Ectodermal cell (in vitro differentiated cells): Measurements from ENCODE around the gene SLC25A47.
"Not testable (repeated sequence)": the region's sequence is repeated elsewhere in the genome, so short reads cannot be mapped to it uniquely, and the experiment has no call there.

Experiments used
- H3K27ac ChIP-seq: 2 replicates; pipeline ENCODE4 v1.7.0; 2013; ENCODE audit warnings: mild to moderate bottlenecking, low read depth, low read length; ENCODE audit not compliant: insufficient read depth, poor library complexity, severe bottlenecking
- H3K27me3 ChIP-seq: 2 replicates; pipeline ENCODE4 v1.7.0; 2013; ENCODE audit warnings: mild to moderate bottlenecking, low read length; ENCODE audit not compliant: insufficient read depth, control insufficient read depth, poor library complexity, severe bottlenecking
- H3K36me3 ChIP-seq: one replicate; pipeline ENCODE4 v1.7.0; 2013; ENCODE audit warnings: low read length; ENCODE audit not compliant: control insufficient read depth, insufficient read depth
- H3K4me1 ChIP-seq: one replicate; pipeline ENCODE4 v1.7.0; 2013; ENCODE audit warnings: low read length; ENCODE audit not compliant: control insufficient read depth, insufficient read depth
- H3K4me3 ChIP-seq: 2 replicates; pipeline ENCODE4 v1.7.0; 2013; ENCODE audit warnings: low read depth, low read length, control low read depth; ENCODE audit not compliant: insufficient read depth
- H3K9me3 ChIP-seq: 2 replicates; pipeline ENCODE4 v1.7.0; 2013; ENCODE audit warnings: mild to moderate bottlenecking, low read length, moderate library complexity; ENCODE audit not compliant: control insufficient read depth
- WGBS, 2 experiments: methylation state at CpG; one replicate each; pipeline ENCODE4 v1.1.7; 2013; ENCODE audit warnings: missing lambda C conversion rate in 2 of 2; 5-methylcytosine and 5-hydroxymethylcytosine counted together

The SLC25A47 gene

GRCh38 chr14:100333827-100334226 lies 10.7 kb downstream of the SLC25A47 start:
- 93 to 96% methylated on average over 7 of the region's 7 CpGs for WGBS, 2 experiments
- Histone ChIP-seq H3K4me3 (no peak overlapping the region), H3K9me3 (no peaks in the 10 kb centered on the region), H3K27me3 (no peaks in the 10 kb centered on the region), H3K36me3 (peaks cover 6% of the 10 kb centered on the region), H3K27ac (no peak overlapping the region), H3K4me1 (peaks cover 4% of the 10 kb centered on the region)

DNA sequence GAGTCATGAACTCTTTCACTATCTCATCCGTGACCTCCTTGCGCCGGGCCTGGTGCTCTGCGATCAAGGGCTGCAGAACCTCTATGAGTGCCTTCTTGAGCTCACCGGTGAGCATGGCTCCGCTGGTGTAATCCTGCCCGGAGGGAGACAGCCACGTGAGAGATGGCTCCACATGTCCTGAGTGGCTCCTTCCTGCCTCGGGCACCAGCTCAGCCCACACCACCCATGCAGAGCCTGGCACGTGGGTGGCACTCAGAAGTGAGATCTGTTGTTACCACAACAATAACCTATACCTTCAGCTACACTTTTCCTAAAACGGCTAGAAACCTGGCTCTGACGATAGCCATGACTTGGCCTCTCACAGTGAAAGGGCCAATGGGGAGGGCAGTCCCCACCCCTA lies 11.8 kb downstream of the SLC25A47 start:
- no peak overlapping the region for H3K27ac ChIP-seq
- H3K4me3 ChIP-seq: no peak overlapping the region
- H3K9me3 ChIP-seq: no peaks in the 10 kb centered on the region
- peaks cover 4% of the 10 kb centered on the region for H3K4me1 ChIP-seq
- H3K27me3 ChIP-seq: no peaks in the 10 kb centered on the region
- 94 to 95% methylated on average over 12 of the region's 12 CpGs for WGBS, 2 experiments
- H3K36me3 ChIP-seq: peaks cover 6% of the 10 kb centered on the region

GRCh38 chr14:100336618-100337530 lies 13.7 kb downstream of the SLC25A47 start:
- 90 to 97% methylated on average over 17 to 18 of the region's 18 CpGs for WGBS, 2 experiments
- H3K4me1 ChIP-seq: no peaks in the 10 kb centered on the region
- no peak overlapping the region for H3K4me3 ChIP-seq
- H3K36me3 ChIP-seq: peaks cover 6% of the 10 kb centered on the region
- H3K27me3 ChIP-seq: no peaks in the 10 kb centered on the region
- no peak overlapping the region for H3K27ac ChIP-seq
- H3K9me3 ChIP-seq: no peaks in the 10 kb centered on the region

DNA sequence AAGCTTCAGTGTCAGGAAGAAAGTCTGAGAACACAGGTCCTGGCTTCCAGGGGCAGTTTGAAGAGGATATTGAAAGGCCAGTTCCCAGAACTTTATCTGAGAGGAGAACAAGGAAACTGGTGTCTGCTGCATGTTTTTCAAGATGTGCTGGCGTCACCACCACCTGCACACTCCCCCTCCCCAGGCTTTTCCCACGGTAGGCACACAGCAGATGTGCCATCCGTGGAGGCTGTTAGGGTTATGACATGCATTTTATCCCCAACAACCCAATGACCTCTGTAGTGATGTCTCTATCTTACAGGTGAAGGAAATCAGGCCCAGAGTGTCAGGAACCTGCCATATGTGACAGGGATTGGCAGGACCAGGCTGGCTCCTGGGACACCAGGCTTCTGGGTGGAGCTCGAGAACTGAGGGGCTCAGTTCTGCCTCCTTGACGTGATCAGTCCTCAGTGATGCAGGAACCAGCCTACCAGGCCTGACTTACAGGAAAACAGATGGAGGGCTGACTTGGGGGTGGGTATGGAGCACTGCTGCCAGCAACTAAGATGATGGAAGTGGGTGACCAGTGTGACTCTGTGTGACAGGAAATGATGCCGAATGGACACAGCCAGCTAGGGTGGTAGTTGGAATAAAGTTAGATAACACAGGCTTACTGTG lies 16.8 kb downstream of the SLC25A47 start:
- H3K4me1 ChIP-seq: no peaks in the 10 kb centered on the region
- H3K4me3 ChIP-seq: no peak overlapping the region
- no peak overlapping the region for H3K27ac ChIP-seq
- H3K27me3 ChIP-seq: no peaks in the 10 kb centered on the region
- H3K9me3 ChIP-seq: no peaks in the 10 kb centered on the region
- WGBS, 2 experiments: 93 to 96% methylated on average over 6 of the region's 6 CpGs
- H3K36me3 ChIP-seq: peaks cover 8% of the 10 kb centered on the region

GRCh38 chr14:100340423-100340813 lies 17.3 kb downstream of the SLC25A47 start:
- Histone ChIP-seq H3K4me1 (no peaks in the 10 kb centered on the region), H3K27ac (no peak overlapping the region), H3K27me3 (no peaks in the 10 kb centered on the region), H3K4me3 (no peak overlapping the region), H3K36me3 (peaks cover 8% of the 10 kb centered on the region), H3K9me3 (no peaks in the 10 kb centered on the region)
- WGBS, 2 experiments: 77 to 79% methylated on average over 6 of the region's 6 CpGs

DNA sequence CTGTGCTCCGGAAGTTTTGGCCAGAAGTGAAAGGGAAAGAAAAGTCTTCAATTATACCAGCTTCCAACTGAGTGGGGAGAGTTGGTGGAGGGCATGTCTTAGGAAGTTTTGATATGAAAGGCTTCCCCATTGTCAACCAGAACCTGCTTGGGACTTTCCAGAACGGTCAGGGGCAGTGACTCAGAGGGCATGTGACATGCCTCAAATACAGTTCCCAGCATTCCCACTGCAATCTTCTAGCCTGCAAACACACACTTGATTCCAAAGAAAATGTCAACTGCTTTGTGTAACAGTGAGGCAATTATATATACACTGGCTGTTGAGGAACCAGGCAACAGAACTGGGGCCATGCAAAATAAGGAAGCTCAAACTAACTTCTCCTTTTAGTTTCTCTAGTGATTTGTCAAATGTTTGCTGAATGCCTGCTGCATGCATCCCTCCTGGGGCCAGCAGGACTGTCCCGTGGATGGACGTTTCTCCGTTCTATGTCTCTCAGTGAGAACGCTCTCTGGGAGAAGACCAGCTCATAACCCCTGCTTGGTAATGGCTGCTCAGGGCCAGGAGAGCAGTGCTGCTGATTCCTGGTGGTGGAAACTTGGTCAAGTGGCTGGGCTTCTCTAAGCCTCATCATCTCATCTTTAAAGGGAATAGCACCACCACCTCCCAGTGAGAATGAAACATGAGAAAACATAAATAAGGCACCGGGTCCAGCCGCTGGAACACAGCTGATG lies 18.3 kb downstream of the SLC25A47 start:
- Histone ChIP-seq H3K4me3 (no peak overlapping the region), H3K27me3 (no peaks in the 10 kb centered on the region), H3K9me3 (no peaks in the 10 kb centered on the region), H3K4me1 (no peaks in the 10 kb centered on the region), H3K36me3 (peaks cover 8% of the 10 kb centered on the region), H3K27ac (no peak overlapping the region)
- 89 to 93% methylated on average over 8 of the region's 8 CpGs for WGBS, 2 experiments

GRCh38 chr14:100342195-100342594 lies 19.1 kb downstream of the SLC25A47 start:
- peaks cover 7% of the 10 kb centered on the region for H3K36me3 ChIP-seq
- no peak overlapping the region for H3K27ac ChIP-seq
- no peaks in the 10 kb centered on the region for H3K9me3 ChIP-seq
- H3K4me1 ChIP-seq: no peaks in the 10 kb centered on the region
- 94 to 96% methylated on average over 11 of the region's 11 CpGs for WGBS, 2 experiments
- H3K27me3 ChIP-seq: no peaks in the 10 kb centered on the region
- H3K4me3 ChIP-seq: no peak overlapping the region

GRCh38 chr14:100342826-100343225 lies 19.7 kb downstream of the SLC25A47 start:
- not testable (repeated sequence) for H3K4me1 ChIP-seq, H3K36me3 ChIP-seq, H3K27me3 ChIP-seq, H3K4me3 ChIP-seq, H3K27ac ChIP-seq, H3K9me3 ChIP-seq
- 96% methylated on average over 12 of the region's 12 CpGs for WGBS, 2 experiments

- 89 to 91% methylated on average over 18 to 31 of the region's 35 CpGs for WGBS, 2 experiments
- H3K27ac ChIP-seq, H3K36me3 ChIP-seq, H3K4me1 ChIP-seq, H3K4me3 ChIP-seq, H3K27me3 ChIP-seq, H3K9me3 ChIP-seq: not testable (repeated sequence)
These were observed 21.5 kb downstream of the SLC25A47 start for GRCh38 chr14:100344657-100345056.

- Histone ChIP-seq H3K4me1 (no peaks in the 10 kb centered on the region), H3K27ac (no peak overlapping the region), H3K27me3 (no peaks in the 10 kb centered on the region), H3K9me3 (no peaks in the 10 kb centered on the region), H3K36me3 (peaks cover 7% of the 10 kb centered on the region), H3K4me3 (no peak overlapping the region)
- 95% methylated on average over 17 of the region's 17 CpGs for WGBS, 2 experiments
These were observed 22.6 kb downstream of the SLC25A47 start for GRCh38 chr14:100345711-100346110.
